Pancreas (tissue), 10 donors: ENCODE results near the gene LSMEM2. TPM values are rescaled to one million over a fixed set of nuclear protein-coding genes. Genes with fewer than 3 reads are reported as not detected.
A peak's percentile ranks its signal among the peaks of the same experiment; 100 is the strongest.
"Not testable (repeated sequence)": the region's sequence is repeated elsewhere in the genome, so short reads cannot be mapped to it uniquely, and the experiment has no call there.

Source experiments
- ATAC-seq, 4 donors: fragments of 200-7000 bp; cut with Tn5 transposase; one replicate each; pipeline versions ENCODE4 v1.8.0 to v1.9.1; 2020; ENCODE audit warnings: mild to moderate bottlenecking in 4 of 4, moderate library complexity in 4 of 4
- DNase-seq, 6 donors: peaks; one replicate each; pipeline ENCODE4 v3.0.0-alpha.2; 2020
- FAIRE-seq: peaks from 2 replicates; lab custom pipeline; 2012; peaks lifted over from hg19 to GRCh38; lab: Jason Lieb, UNC
- H3K27ac ChIP-seq, 4 donors: fragments of 200-600 bp; sonication (generic); 1 replicate in 3 of 4; 2 replicates in 1 of 4; pipeline versions ENCODE4 v1.5.0 to v1.8.0; 2020
- H3K27me3 ChIP-seq, 4 donors: fragments of 200-600 bp; one replicate each; pipeline ENCODE4 v1.8.0; 2021
- H3K36me3 ChIP-seq, 3 donors: fragments of 200-600 bp; sonication (generic) in 1 of 3; one replicate each; pipeline versions ENCODE4 v1.5.0 to v1.8.0; 2020 to 2021
- H3K4me1 ChIP-seq, 3 donors: fragments of 200-600 bp; one replicate each; pipeline ENCODE4 v1.8.0; 2021
- H3K4me3 ChIP-seq, 4 donors: fragments of 200-600 bp; sonication (generic) in 2 of 4; one replicate each; pipeline versions ENCODE4 v1.5.0 to v1.8.0; 2020 to 2021
- H3K9me3 ChIP-seq, 4 donors: fragments of 200-600 bp; one replicate each; pipeline ENCODE4 v1.8.0; 2021
- CTCF ChIP-seq, 4 donors: fragments of 200-600 bp; sonication (generic) in 3 of 4; IDR thresholded peaks; one replicate each; pipeline versions ENCODE4 v1.5.0 to v1.8.0; 2021; ENCODE audit warnings: antibody characterized with exemption in 4 of 4
- WGBS, 2 donors: extraction: QIAGEN DNeasy Blood & Tissue Kit; methylation state at CpG; one replicate each; pipeline ENCODE4 v1.1.7; 2013; 5-methylcytosine and 5-hydroxymethylcytosine counted together
- intact Hi-C, 3 donors: fragments of 100-400 bp; cut with DNase I; formaldehyde crosslinking; loops; one replicate each; pipeline versions ENCODE4 v1.11.1 to v1.14.2; 2022
- polyA plus RNA-seq, 2 donors: library from polyadenylated mRNA; stranded (reverse); fragments of 200-250 nt; gene quantifications; one replicate each; pipeline ENCODE4 v1.2.3, GENCODE V29; 2013
- total RNA-seq, 6 donors: library from RNA; stranded (reverse); fragmentation: NEBNext Ultra II Directional in 4 of 6; extraction: Animal tissue kit (Norgen Biotek cat#: 25700) in 4 of 6; gene quantifications; one replicate each; pipeline versions ENCODE4 v1.2.1 to v1.2.4, GENCODE V29; 2021 to 2023
- donor health status: healthy with polysubstance abuse.
- donor health status: DM: no; HTN: no; CAD: no; lungs with moderate emphysema.
- donor health status: DM: no; HTN: no; CAD: no.
- donor health status: control.
- donor health status: control.
- donor health status: Bipolar disorder and iron deficiency.
- donor health status: DM: yes; HTN: yes; CAD: no.
- donor health status: DM: no; HTN: no; CAD: no.
- donor health status: DM: no; HTN: no; CAD: no.
- donor health status: DM: yes; HTN: yes; CAD: no.

The LSMEM2 gene
- total and polyA plus RNA-seq, 8 donors: 0.12 to 2.1 (median 0.15) TPM; not detected in 5

GRCh38 chr3:50276762-50277101 is 2.2 kb upstream of the LSMEM2 start:
- 88 to 90% methylated on average over 17 of the region's 17 CpGs for WGBS, 2 donors
- H3K4me3 ChIP-seq: no peak overlapping the region
- H3K27ac ChIP-seq: no peak overlapping the region
- no peaks in the 10 kb centered on the region for H3K9me3 ChIP-seq
- no peak for ATAC-seq
- peaks cover 0 to 18% (median 5%) of the 10 kb centered on the region in 3 donors for H3K36me3 ChIP-seq
- no peak for FAIRE-seq
- peak in 2 of 6 donors; percentile 16 to 72 for DNase-seq
- intact Hi-C loops: no loop called here
- TF ChIP-seq CTCF (IDR thresholded peaks at IDR 0.05): no peak
- H3K27me3 ChIP-seq: no peaks in the 10 kb centered on the region
- peaks cover 0 to 9% (median 7%) of the 10 kb centered on the region in 3 donors for H3K4me1 ChIP-seq

- Histone ChIP-seq H3K27ac (no peak overlapping the region), H3K36me3 (peaks cover 0 to 18% (median 5%) of the 10 kb centered on the region in 3 donors), H3K9me3 (no peaks in the 10 kb centered on the region), H3K4me3 (no peak overlapping the region), H3K4me1 (peaks cover 0 to 4% (median 0%) of the 10 kb centered on the region in 3 donors), H3K27me3 (no peaks in the 10 kb centered on the region)
- TF ChIP-seq CTCF (IDR thresholded peaks at IDR 0.05): no peak
- DNase-seq (peak in 1 of 6 donors; percentile 7), ATAC-seq (no peak), FAIRE-seq (no peak)
- intact Hi-C loops: no loop called here
- 76 to 77% methylated on average over 4 of the region's 4 CpGs for WGBS, 2 donors
Observed at GRCh38 chr3:50278123-50278879, 586 bp upstream of the LSMEM2 start.

GRCh38 chr3:50279255-50280016 is 549 bp downstream of the LSMEM2 start:
- FAIRE-seq (no peak), ATAC-seq (no peak), DNase-seq (no peak)
- Histone ChIP-seq H3K4me1 (no peaks in the 10 kb centered on the region), H3K27ac (no peak overlapping the region), H3K9me3 (no peaks in the 10 kb centered on the region), H3K27me3 (no peaks in the 10 kb centered on the region), H3K36me3 (peaks cover 0 to 17% (median 5%) of the 10 kb centered on the region in 3 donors), H3K4me3 (no peak overlapping the region)
- intact Hi-C loops: no loop called here
- WGBS, 2 donors: 91 to 96% methylated on average over 7 to 8 of the region's 8 CpGs
- no peak for TF ChIP-seq CTCF (IDR thresholded peaks at IDR 0.05)

GRCh38 chr3:50284121-50284520 is 5.2 kb downstream of the LSMEM2 start:
- H3K4me1 ChIP-seq, H3K27me3 ChIP-seq, H3K4me3 ChIP-seq, FAIRE-seq, H3K9me3 ChIP-seq, ATAC-seq, intact Hi-C loops, H3K27ac ChIP-seq, DNase-seq: not testable (repeated sequence)
- peaks cover 0 to 19% (median 11%) of the 10 kb centered on the region in 3 donors for H3K36me3 ChIP-seq
- 86 to 89% methylated on average over 6 of the region's 6 CpGs for WGBS, 2 donors

- Histone ChIP-seq H3K27ac (no peak overlapping the region), H3K36me3 (peaks cover 0 to 29% (median 18%) of the 10 kb centered on the region in 3 donors), H3K27me3 (no peaks in the 10 kb centered on the region), H3K4me3 (no peak overlapping the region), H3K4me1 (peaks cover 0 to 6% (median 0%) of the 10 kb centered on the region in 3 donors), H3K9me3 (no peaks in the 10 kb centered on the region)
- peak in 2 of 6 donors; percentile 28 to 42 for DNase-seq
- no peak for ATAC-seq
- FAIRE-seq: no peak
- intact Hi-C loops: no loop called here
- no peak for TF ChIP-seq CTCF (IDR thresholded peaks at IDR 0.05)
- WGBS, 2 donors: 89 to 91% methylated on average over 26 to 28 of the region's 28 CpGs
Observed at GRCh38 chr3:50286322-50287227, 7.7 kb downstream of the LSMEM2 start.
